HCT116 (cell line): ENCODE measurements around the gene GRAMD1C. TPM values are rescaled to one million over a fixed set of nuclear protein-coding genes. Genes with fewer than 3 reads are reported as not detected.

Experiments
- ATAC-seq: fragments of 200-7000 bp; cut with Tn5 transposase; 2 replicates; pipeline ENCODE4 v1.9.1; 2020; ENCODE audit warnings: mild to moderate bottlenecking, moderate library complexity
- BruUV-seq: library from RNA; stranded (reverse); fragments of 400-500 nt; replicated peaks from 2 replicates; lab custom pipeline; 2021; lab: Mats Ljungman, UMichigan
- CTCF ChIA-PET: fragments of 300-600 bp; sonication (Branson Sonifier 250); formaldehyde crosslinking; loops from one replicate; lab custom pipeline; 2021; ENCODE audit warnings: antibody characterized with exemption; lab: Charles Lee
- POLR2A ChIA-PET: fragments of 300-600, 350-600 bp; sonication (Branson Sonifier 250); formaldehyde crosslinking; loops from one replicate; lab custom pipeline; 2021; ENCODE audit warnings: antibody characterized with exemption; lab: Charles Lee
- RAD21 ChIA-PET, 2 experiments: fragments of 300-600 bp; sonication (Branson Sonifier 250); formaldehyde crosslinking; loops; one replicate each; lab custom pipeline; 2023; ENCODE audit warnings: low total read pairs in 2 of 2; ENCODE audit not compliant: uncharacterized antibody in 2 of 2, unreplicated experiment in 2 of 2, low non-redundant PET in 1 of 2; lab: Charles Lee
- DNase-seq: peaks from one replicate; pipeline ENCODE4 v3.0.0-alpha.2; 2010; ENCODE audit warnings: low read depth, low spot score
- H2AFZ ChIP-seq: fragments of 200-600 bp; shearing (Covaris generic), sonication (generic); 2 replicates; pipeline ENCODE4 v1.6.1; 2017; ENCODE audit warnings: low read depth, mixed run types, mixed read lengths, antibody characterized with exemption, low read length; ENCODE audit not compliant: poor library complexity, severe bottlenecking
- H3K27ac ChIP-seq: 2 replicates; pipeline ENCODE4 v1.5.1; 2012; ENCODE audit warnings: low read depth, low read length
- H3K27me3 ChIP-seq: fragments of 200-600 bp; sonication (generic); 2 replicates; pipeline ENCODE4 v1.6.1; 2016; ENCODE audit warnings: mixed run types, low read length, mixed read lengths; ENCODE audit not compliant: insufficient read depth
- H3K36me3 ChIP-seq, 2 experiments: fragments of 200-500 bp in 1 of 2; fragments of 200-600 bp in 1 of 2; sonication (Bioruptor generic) in 1 of 2; sonication (generic) in 1 of 2; 2 replicates each; pipeline versions ENCODE4 v1.5.1 to v1.6.1; 2014 to 2016; ENCODE audit warnings: low read length in 2 of 2, inconsistent platforms in 1 of 2, mixed read lengths in 1 of 2, mixed run types in 1 of 2; ENCODE audit not compliant: insufficient read depth in 2 of 2, control insufficient read depth in 1 of 2
- H3K4me1 ChIP-seq, 2 experiments: fragments of 200-600 bp in 1 of 2; sonication (generic) in 1 of 2; 2 replicates each; pipeline versions ENCODE4 v1.5.1 to v1.6.1; 2012 to 2017; ENCODE audit warnings: low read length in 2 of 2, inconsistent platforms in 1 of 2, mild to moderate bottlenecking in 1 of 2, mixed read lengths in 1 of 2, mixed run types in 1 of 2, moderate library complexity in 1 of 2; ENCODE audit not compliant: insufficient read depth in 2 of 2, control insufficient read depth in 1 of 2
- H3K4me2 ChIP-seq: fragments of 200-600 bp; sonication (generic); 2 replicates; pipeline ENCODE4 v1.6.1; 2017; ENCODE audit warnings: mixed run types, low read length, mixed read lengths
- H3K4me3 ChIP-seq, 2 experiments: fragments of 200-600 bp in 1 of 2; sonication (generic) in 1 of 2; replicated peaks in 1 of 2; 2 replicates each; pipeline ENCODE4 v1.5.1; 2011 to 2016; ENCODE audit warnings: low read length in 2 of 2, control low read depth in 1 of 2, low read depth in 1 of 2, mild to moderate bottlenecking in 1 of 2, mixed read lengths in 1 of 2, mixed run types in 1 of 2
- H3K79me2 ChIP-seq: fragments of 200-600 bp; sonication (generic); 2 replicates; pipeline ENCODE4 v1.6.1; 2017; ENCODE audit warnings: mild to moderate bottlenecking, mixed run types, low read length, moderate library complexity, mixed read lengths; ENCODE audit not compliant: insufficient read depth
- H3K9ac ChIP-seq: fragments of 200-600 bp; sonication (generic); 2 replicates; pipeline ENCODE4 v1.6.1; 2016; ENCODE audit warnings: low read length, mixed read lengths
- H3K9me2 ChIP-seq: fragments of 200-600 bp; sonication (generic), shearing (Covaris generic); 2 replicates; pipeline ENCODE4 v1.6.1; 2017; ENCODE audit warnings: mixed run types, mild to moderate bottlenecking, moderate library complexity; ENCODE audit not compliant: insufficient read depth
- H3K9me3 ChIP-seq, 2 experiments: fragments of 200-500 bp in 1 of 2; fragments of 200-600 bp in 1 of 2; sonication (Bioruptor generic) in 1 of 2; sonication (generic) in 1 of 2; 2 replicates each; pipeline ENCODE4 v1.6.1; 2014 to 2017; ENCODE audit warnings: low read length in 2 of 2, mixed read lengths in 2 of 2, inconsistent platforms in 1 of 2, low read depth in 1 of 2, mild to moderate bottlenecking in 1 of 2, mixed run types in 1 of 2, moderate library complexity in 1 of 2; ENCODE audit not compliant: control insufficient read depth in 1 of 2, insufficient read depth in 1 of 2
- H4K20me1 ChIP-seq: fragments of 200-600 bp; sonication (generic), shearing (Covaris generic); 2 replicates; pipeline ENCODE4 v1.6.1; 2017; ENCODE audit warnings: mixed run types, mild to moderate bottlenecking, moderate library complexity; ENCODE audit not compliant: insufficient read depth
- CBX3 ChIP-seq: IDR thresholded peaks from 2 replicates; pipeline ENCODE4 v1.6.1; 2012; ENCODE audit warnings: low read depth
- CEBPB ChIP-seq: IDR thresholded peaks from 2 replicates; pipeline ENCODE4 v1.6.1; 2012; ENCODE audit warnings: low read depth
- ELF1 ChIP-seq: IDR thresholded peaks from 2 replicates; pipeline ENCODE4 v1.6.1; 2012; ENCODE audit warnings: low read depth, borderline replicate concordance
- EZH2 ChIP-seq: fragments of 200-600 bp; sonication (generic); IDR thresholded peaks from 2 replicates; pipeline ENCODE4 v1.6.1; 2017; ENCODE audit warnings: antibody characterized with exemption, mixed run types
- FOSL1 ChIP-seq: IDR thresholded peaks from 2 replicates; pipeline ENCODE4 v1.6.1; 2012; ENCODE audit warnings: low read depth
- POLR2A ChIP-seq: IDR thresholded peaks from 2 replicates; pipeline ENCODE4 v1.7.0; 2011; ENCODE audit warnings: borderline replicate concordance; ENCODE audit not compliant: insufficient read depth, insufficient read length; ENCODE audit errors: extremely low read depth
- POLR2AphosphoS5 ChIP-seq: IDR thresholded peaks from 2 replicates; pipeline ENCODE4 v1.6.1; 2011; ENCODE audit warnings: mild to moderate bottlenecking, low read depth, low read length, moderate library complexity
- RAD21 ChIP-seq: IDR thresholded peaks from 2 replicates; pipeline ENCODE4 v1.6.1; 2012; ENCODE audit warnings: low read depth, mild to moderate bottlenecking
- YY1 ChIP-seq: IDR thresholded peaks from 2 replicates; pipeline ENCODE4 v1.6.1; 2011; ENCODE audit warnings: low read length, low read depth, moderate library complexity, mild to moderate bottlenecking; ENCODE audit not compliant: insufficient replicate concordance; ENCODE audit errors: extremely low read depth
- intact Hi-C: fragments of 100-400 bp; cut with micrococcal nuclease; formaldehyde crosslinking; loops from 2 replicates; pipeline ENCODE4 v1.10.0; 2022
- total RNA-seq: library from RNA; stranded (reverse); gene quantifications from one replicate; pipeline ENCODE4 v1.2.1, GENCODE V29; 2021; ENCODE audit not compliant: unreplicated experiment
- TF ChIP-seq, protein P1 (sequence below): IDR thresholded peaks from 2 replicates; pipeline ENCODE4 v1.6.1; 2012
- TF ChIP-seq, protein P2 (sequence below): IDR thresholded peaks from 2 replicates; pipeline ENCODE4 v1.6.1; 2012
- TF ChIP-seq, protein P3 (sequence below): IDR thresholded peaks from 2 replicates; pipeline ENCODE4 v1.6.1; 2012; ENCODE audit warnings: low read depth

GRAMD1C gene
- total RNA-seq, 1 experiment from 2014 or later = 7.9 TPM

DNA sequence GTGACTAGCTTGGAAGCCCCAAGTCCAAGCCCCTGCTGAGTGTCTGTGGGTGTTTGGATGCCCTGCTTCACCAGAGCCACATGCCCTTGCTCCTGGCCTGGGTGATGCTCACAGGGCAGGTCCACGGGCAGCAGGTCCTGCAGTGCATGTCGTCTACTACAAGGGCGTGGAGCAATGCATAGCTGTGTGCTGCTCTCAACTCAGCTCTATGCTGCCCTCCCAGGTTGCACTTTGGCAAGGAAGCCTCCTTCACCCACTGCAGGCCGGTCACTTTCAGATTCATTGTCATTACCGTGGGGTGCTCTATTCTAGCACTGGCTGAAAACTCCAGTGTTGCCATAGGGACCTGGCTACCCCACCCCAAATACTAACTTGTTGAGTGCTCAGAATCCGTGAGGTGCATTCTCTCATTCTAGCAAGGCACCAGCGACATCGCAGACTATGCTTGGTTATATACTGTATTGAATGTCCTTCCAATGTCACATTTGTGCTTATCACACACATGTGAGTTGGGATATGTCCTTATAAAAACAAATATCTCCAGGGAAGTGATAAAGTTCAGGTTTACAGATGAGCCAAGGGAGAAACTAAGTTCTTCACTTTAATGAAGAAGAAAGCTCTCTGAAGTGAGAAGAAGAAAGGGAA is 51.8 kb downstream of the GRAMD1C start:
- intact Hi-C loops = no loop called here
- Histone ChIP-seq H3K9me3 (no peaks in the 10 kb centered on the region), H4K20me1 (no peaks in the 10 kb centered on the region), H3K4me3 (no peak overlapping the region), H3K27me3 (no peaks in the 10 kb centered on the region), H2AFZ (no peak overlapping the region), H3K36me3 (no peaks in the 10 kb centered on the region), H3K27ac (no peak overlapping the region), H3K4me1 (no peaks in the 10 kb centered on the region), H3K9ac (no peak overlapping the region), H3K9me2 (no peaks in the 10 kb centered on the region), H3K4me2 (no peak overlapping the region), H3K79me2 (no peaks in the 10 kb centered on the region)
- peak; percentile 60 for ATAC-seq
- ChIA-PET POLR2A (no interaction called here), RAD21 (no interaction called here), CTCF (no interaction called here)
- BruUV-seq = no TSS peak
- no peak for TF ChIP-seq CEBPB
- no peak for TF ChIP-seq FOSL1
- TF ChIP-seq, protein P1, sequence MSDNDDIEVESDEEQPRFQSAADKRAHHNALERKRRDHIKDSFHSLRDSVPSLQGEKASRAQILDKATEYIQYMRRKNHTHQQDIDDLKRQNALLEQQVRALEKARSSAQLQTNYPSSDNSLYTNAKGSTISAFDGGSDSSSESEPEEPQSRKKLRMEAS = no peak
- TF ChIP-seq ELF1 = no peak
- DNase-seq = no peak

DNA sequence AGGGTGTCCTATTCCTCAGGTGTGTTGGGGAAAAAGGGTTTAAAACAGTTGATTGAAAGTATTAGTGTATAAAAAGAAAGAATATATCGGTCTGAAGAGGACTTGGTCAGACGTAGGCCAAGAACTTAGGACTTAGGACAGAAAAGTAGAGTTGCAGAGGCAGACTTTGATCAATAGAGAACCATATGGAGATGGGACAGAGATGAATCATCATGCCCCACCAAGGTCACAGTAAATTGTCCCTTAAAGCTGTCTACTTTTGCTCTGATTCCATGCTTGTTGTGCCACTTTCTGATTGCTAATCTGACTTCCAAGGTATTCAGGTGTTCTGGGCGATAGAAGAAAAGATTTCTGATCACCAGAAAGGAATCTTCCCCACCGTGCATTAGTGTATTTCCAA is 56.3 kb downstream of the GRAMD1C start:
- POLR2A ChIA-PET = no interaction called here
- Histone ChIP-seq H3K79me2 (no peaks in the 10 kb centered on the region), H3K27ac (no peak overlapping the region), H3K4me3 (no peak overlapping the region), H3K27me3 (no peaks in the 10 kb centered on the region), H3K36me3 (no peaks in the 10 kb centered on the region), H3K4me2 (no peak overlapping the region), H3K4me1 (peaks cover 0 to 10% of the 10 kb centered on the region in 2 experiments; a peak in 2 of 4 replicates), H3K9me2 (no peaks in the 10 kb centered on the region), H3K9ac (no peak overlapping the region), H3K9me3 (no peaks in the 10 kb centered on the region), H4K20me1 (no peaks in the 10 kb centered on the region), H2AFZ (no peak overlapping the region)
- intact Hi-C loops = no loop called here
- no TSS peak for BruUV-seq
- CTCF ChIA-PET = no interaction called here
- RAD21 ChIA-PET = no interaction called here
- no peak for ATAC-seq
- TF ChIP-seq CBX3 = no peak
- no peak for TF ChIP-seq CEBPB
- no peak for TF ChIP-seq ELF1
- TF ChIP-seq, protein P2, sequence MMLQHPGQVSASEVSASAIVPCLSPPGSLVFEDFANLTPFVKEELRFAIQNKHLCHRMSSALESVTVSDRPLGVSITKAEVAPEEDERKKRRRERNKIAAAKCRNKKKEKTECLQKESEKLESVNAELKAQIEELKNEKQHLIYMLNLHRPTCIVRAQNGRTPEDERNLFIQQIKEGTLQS = no peak
- no peak for TF ChIP-seq YY1
- no peak for TF ChIP-seq POLR2A
- no peak for TF ChIP-seq RAD21
- no peak for TF ChIP-seq POLR2AphosphoS5
- no peak for TF ChIP-seq EZH2
- TF ChIP-seq, protein P3, sequence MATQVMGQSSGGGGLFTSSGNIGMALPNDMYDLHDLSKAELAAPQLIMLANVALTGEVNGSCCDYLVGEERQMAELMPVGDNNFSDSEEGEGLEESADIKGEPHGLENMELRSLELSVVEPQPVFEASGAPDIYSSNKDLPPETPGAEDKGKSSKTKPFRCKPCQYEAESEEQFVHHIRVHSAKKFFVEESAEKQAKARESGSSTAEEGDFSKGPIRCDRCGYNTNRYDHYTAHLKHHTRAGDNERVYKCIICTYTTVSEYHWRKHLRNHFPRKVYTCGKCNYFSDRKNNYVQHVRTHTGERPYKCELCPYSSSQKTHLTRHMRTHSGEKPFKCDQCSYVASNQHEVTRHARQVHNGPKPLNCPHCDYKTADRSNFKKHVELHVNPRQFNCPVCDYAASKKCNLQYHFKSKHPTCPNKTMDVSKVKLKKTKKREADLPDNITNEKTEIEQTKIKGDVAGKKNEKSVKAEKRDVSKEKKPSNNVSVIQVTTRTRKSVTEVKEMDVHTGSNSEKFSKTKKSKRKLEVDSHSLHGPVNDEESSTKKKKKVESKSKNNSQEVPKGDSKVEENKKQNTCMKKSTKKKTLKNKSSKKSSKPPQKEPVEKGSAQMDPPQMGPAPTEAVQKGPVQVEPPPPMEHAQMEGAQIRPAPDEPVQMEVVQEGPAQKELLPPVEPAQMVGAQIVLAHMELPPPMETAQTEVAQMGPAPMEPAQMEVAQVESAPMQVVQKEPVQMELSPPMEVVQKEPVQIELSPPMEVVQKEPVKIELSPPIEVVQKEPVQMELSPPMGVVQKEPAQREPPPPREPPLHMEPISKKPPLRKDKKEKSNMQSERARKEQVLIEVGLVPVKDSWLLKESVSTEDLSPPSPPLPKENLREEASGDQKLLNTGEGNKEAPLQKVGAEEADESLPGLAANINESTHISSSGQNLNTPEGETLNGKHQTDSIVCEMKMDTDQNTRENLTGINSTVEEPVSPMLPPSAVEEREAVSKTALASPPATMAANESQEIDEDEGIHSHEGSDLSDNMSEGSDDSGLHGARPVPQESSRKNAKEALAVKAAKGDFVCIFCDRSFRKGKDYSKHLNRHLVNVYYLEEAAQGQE = no peak
- DNase-seq = no peak
